SU-DHL-6 (cell line): ENCODE data around the gene TTLL13.
A peak's percentile ranks its signal among the peaks of the same experiment; 100 is the strongest.

ENCODE experiments used
- H2AFZ ChIP-seq: fragments of 200-600 bp; sonication (generic); 2 replicates; pipeline ENCODE4 v1.6.1; 2014; ENCODE audit warnings: low read depth, mild to moderate bottlenecking, moderate library complexity, mixed read lengths, antibody characterized with exemption, low read length; ENCODE audit not compliant: severe bottlenecking
- H3F3A ChIP-seq: fragments of 200-600 bp; shearing (Covaris generic); 2 replicates; pipeline ENCODE4 v1.6.0; 2016; ENCODE audit warnings: antibody characterized with exemption, mild to moderate bottlenecking; ENCODE audit not compliant: insufficient read depth
- H3K27ac ChIP-seq: fragments of 200-600 bp; sonication (generic); 2 replicates; pipeline ENCODE4 v1.5.1; 2016; ENCODE audit warnings: low read depth, mild to moderate bottlenecking, low read length, moderate library complexity, mixed read lengths
- H3K27me3 ChIP-seq: fragments of 200-600 bp; sonication (generic), shearing (Covaris generic); 2 replicates; pipeline ENCODE4 v1.6.0; 2014; ENCODE audit warnings: mild to moderate bottlenecking, low read length
- H3K36me3 ChIP-seq: fragments of 200-600 bp; sonication (generic); 2 replicates; pipeline ENCODE4 v1.6.1; 2014; ENCODE audit warnings: mild to moderate bottlenecking, low read length, mixed read lengths
- H3K4me2 ChIP-seq: fragments of 300-600, 200-600 bp; shearing (Covaris generic), sonication (generic); 2 replicates; pipeline ENCODE4 v1.6.0; 2014; ENCODE audit warnings: low read length, low read depth, mild to moderate bottlenecking; ENCODE audit not compliant: poor library complexity, severe bottlenecking
- H3K4me3 ChIP-seq: fragments of 200-600 bp; sonication (generic); 2 replicates; pipeline ENCODE4 v1.5.1; 2014; ENCODE audit warnings: antibody characterized with exemption, low read length, mild to moderate bottlenecking, mixed read lengths; ENCODE audit not compliant: insufficient read depth, poor library complexity, severe bottlenecking
- H3K79me2 ChIP-seq: fragments of 200-600 bp; sonication (generic); 2 replicates; pipeline ENCODE4 v1.6.1; 2014; ENCODE audit warnings: mild to moderate bottlenecking, low read length, moderate library complexity; ENCODE audit not compliant: insufficient read depth
- H3K9ac ChIP-seq: fragments of 200-600 bp; sonication (generic); 2 replicates; pipeline ENCODE4 v1.7.0; 2014; ENCODE audit warnings: mild to moderate bottlenecking, low read length
- H3K9me2 ChIP-seq: fragments of 200-600 bp; sonication (generic); replicated peaks from 2 replicates; pipeline ENCODE4 v1.6.1; 2014; ENCODE audit warnings: low read length; ENCODE audit not compliant: insufficient read depth
- H3K9me3 ChIP-seq: fragments of 200-600 bp; sonication (generic); 2 replicates; pipeline ENCODE4 v1.6.1; 2014; ENCODE audit warnings: low read length, mixed read lengths; ENCODE audit not compliant: insufficient read depth
- H4K20me1 ChIP-seq: fragments of 200-600 bp; sonication (generic); 2 replicates; pipeline ENCODE4 v1.6.1; 2014; ENCODE audit warnings: low read depth, mild to moderate bottlenecking, antibody characterized with exemption, low read length, moderate library complexity, mixed read lengths
- EZH2phosphoT487 ChIP-seq: fragments of 200-600 bp; sonication (generic), shearing (Covaris generic); conservative IDR thresholded peaks from 2 replicates; pipeline ENCODE4 v1.6.1; 2018; ENCODE audit warnings: mild to moderate bottlenecking, antibody characterized with exemption, low read length, moderate library complexity, mixed read lengths
- TF ChIP-seq, protein P1 (sequence below): fragments of 200-600 bp; sonication (generic); IDR thresholded peaks from one replicate; pipeline ENCODE4 v1.5.1; 2017; ENCODE audit warnings: antibody characterized with exemption, mild to moderate bottlenecking, low read length, moderate library complexity; ENCODE audit not compliant: insufficient read depth, poor library complexity, severe bottlenecking

The TTLL13 gene

GRCh38 chr15:90249203-90249863, at the start of gene TTLL13:
Gene TTLL13, plus strand, starts transcription at chr15:90249556. Its CDS starts 1,075 bp downstream, at chr15:90250631.
- H3K4me2 ChIP-seq = no peak within 1 kb of the TSS
- H3K27me3 ChIP-seq = no peaks in the 10 kb centered on the region
- H3K9me3 ChIP-seq = no peaks in the 10 kb centered on the region
- H3K9ac ChIP-seq = no peak within 1 kb of the TSS
- H3K9me2 ChIP-seq = no peaks in the 10 kb centered on the region
- no peaks in the 10 kb centered on the region for H4K20me1 ChIP-seq
- H3K36me3 ChIP-seq = no peaks in the 10 kb centered on the region
- no peak within 1 kb of the TSS for H2AFZ ChIP-seq
- no peaks in the 10 kb centered on the region for H3K79me2 ChIP-seq
- no peak within 1 kb of the TSS for H3K27ac ChIP-seq
- H3K4me3 ChIP-seq = no peak within 1 kb of the TSS
- H3F3A ChIP-seq = no peaks in the 10 kb centered on the region
- TF ChIP-seq, protein P1, sequence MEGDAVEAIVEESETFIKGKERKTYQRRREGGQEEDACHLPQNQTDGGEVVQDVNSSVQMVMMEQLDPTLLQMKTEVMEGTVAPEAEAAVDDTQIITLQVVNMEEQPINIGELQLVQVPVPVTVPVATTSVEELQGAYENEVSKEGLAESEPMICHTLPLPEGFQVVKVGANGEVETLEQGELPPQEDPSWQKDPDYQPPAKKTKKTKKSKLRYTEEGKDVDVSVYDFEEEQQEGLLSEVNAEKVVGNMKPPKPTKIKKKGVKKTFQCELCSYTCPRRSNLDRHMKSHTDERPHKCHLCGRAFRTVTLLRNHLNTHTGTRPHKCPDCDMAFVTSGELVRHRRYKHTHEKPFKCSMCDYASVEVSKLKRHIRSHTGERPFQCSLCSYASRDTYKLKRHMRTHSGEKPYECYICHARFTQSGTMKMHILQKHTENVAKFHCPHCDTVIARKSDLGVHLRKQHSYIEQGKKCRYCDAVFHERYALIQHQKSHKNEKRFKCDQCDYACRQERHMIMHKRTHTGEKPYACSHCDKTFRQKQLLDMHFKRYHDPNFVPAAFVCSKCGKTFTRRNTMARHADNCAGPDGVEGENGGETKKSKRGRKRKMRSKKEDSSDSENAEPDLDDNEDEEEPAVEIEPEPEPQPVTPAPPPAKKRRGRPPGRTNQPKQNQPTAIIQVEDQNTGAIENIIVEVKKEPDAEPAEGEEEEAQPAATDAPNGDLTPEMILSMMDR = no peak
- no peak for TF ChIP-seq EZH2phosphoT487

DNA sequence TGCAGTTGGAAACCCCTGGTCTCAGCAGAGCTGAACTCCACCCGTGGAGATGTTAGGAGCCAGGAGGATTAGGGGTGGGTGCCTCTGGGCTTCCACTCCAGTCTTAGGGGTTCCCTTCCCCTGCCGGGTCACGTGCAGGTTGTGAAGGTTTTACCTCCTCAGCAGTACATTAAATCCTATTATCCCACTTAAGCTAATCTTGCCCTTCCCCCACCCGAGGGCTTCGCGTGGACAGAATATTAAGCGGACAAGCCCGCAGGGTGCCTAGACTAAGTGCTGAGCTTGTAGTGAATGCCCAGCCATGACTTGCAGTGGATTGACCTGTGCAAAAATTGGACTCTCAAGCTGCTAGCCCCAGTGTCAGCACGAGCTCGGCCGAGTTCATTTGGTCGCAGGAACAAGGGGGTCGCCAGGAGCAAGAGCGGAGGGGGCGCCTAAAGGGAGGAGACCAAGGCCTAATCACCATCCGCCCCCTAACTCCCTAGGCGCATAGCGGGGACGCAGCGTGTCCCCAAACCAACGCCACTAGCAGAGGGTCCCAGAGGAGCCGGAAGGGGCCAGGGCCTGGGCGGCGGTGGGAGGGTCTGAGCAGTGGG, 48.7 kb upstream of the TTLL13 start:
- H3K4me2 ChIP-seq = peak overlapping the region; percentile 62
- no peaks in the 10 kb centered on the region for H3K9me2 ChIP-seq
- TF ChIP-seq EZH2phosphoT487 = no peak
- TF ChIP-seq, protein P1 = no peak
- no peak overlapping the region for H3K27ac ChIP-seq
- H2AFZ ChIP-seq = peak overlapping the region; percentile 98
- H3K27me3 ChIP-seq = no peaks in the 10 kb centered on the region
- no peaks in the 10 kb centered on the region for H4K20me1 ChIP-seq
- H3K9me3 ChIP-seq = no peaks in the 10 kb centered on the region
- peak overlapping the region; percentile 68 for H3K9ac ChIP-seq
- peak overlapping the region; percentile 77 for H3K4me3 ChIP-seq
- H3K36me3 ChIP-seq = no peaks in the 10 kb centered on the region
- no peaks in the 10 kb centered on the region for H3K79me2 ChIP-seq
- H3F3A ChIP-seq = peaks cover 7% of the 10 kb centered on the region; the same call in 1 of the 2 replicates

GRCh38 chr15:90201130-90201943, 48.0 kb upstream of the TTLL13 start, which contains the start of gene SEMA4B:
Gene SEMA4B, plus strand, starts transcription at chr15:90201330. Its CDS starts 249 bp downstream, at chr15:90201579.
- peak within 1 kb of the TSS; percentile 68 for H3K9ac ChIP-seq
- H3K4me2 ChIP-seq = peak within 1 kb of the TSS; percentile 62
- H4K20me1 ChIP-seq = no peaks in the 10 kb centered on the region
- H3K27ac ChIP-seq = no peak within 1 kb of the TSS
- no peaks in the 10 kb centered on the region for H3K9me2 ChIP-seq
- H3K4me3 ChIP-seq = peak within 1 kb of the TSS; percentile 77
- no peaks in the 10 kb centered on the region for H3K9me3 ChIP-seq
- no peaks in the 10 kb centered on the region for H3K27me3 ChIP-seq
- H2AFZ ChIP-seq = peak within 1 kb of the TSS; percentile 98
- H3F3A ChIP-seq = peaks cover 7% of the 10 kb centered on the region; the same call in 1 of the 2 replicates
- H3K79me2 ChIP-seq = no peaks in the 10 kb centered on the region
- H3K36me3 ChIP-seq = no peaks in the 10 kb centered on the region
- TF ChIP-seq, protein P1 = no peak
- no peak for TF ChIP-seq EZH2phosphoT487
